ENCODE measurements around the gene DPYD.

DNA sequence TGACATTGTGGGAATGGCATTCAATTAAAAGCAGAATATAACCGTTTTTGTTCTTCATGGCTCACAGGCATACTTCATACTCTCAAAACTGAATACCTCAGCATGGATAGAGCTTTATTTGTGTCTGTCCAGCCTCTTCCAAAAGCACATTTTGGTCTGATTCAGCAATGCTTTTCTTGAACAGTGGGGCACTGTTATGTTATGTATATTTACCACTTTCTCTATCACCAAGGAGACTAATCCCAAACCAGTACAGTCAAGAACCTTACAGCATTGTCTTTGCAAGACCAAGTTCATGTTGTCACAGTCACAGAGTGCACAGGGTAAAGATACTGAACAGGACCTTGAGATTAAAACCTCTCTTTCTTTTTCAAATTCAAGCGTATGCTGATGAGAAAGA, 616.5 kb downstream of the DPYD start:
- TF ChIP-seq, protein P1, sequence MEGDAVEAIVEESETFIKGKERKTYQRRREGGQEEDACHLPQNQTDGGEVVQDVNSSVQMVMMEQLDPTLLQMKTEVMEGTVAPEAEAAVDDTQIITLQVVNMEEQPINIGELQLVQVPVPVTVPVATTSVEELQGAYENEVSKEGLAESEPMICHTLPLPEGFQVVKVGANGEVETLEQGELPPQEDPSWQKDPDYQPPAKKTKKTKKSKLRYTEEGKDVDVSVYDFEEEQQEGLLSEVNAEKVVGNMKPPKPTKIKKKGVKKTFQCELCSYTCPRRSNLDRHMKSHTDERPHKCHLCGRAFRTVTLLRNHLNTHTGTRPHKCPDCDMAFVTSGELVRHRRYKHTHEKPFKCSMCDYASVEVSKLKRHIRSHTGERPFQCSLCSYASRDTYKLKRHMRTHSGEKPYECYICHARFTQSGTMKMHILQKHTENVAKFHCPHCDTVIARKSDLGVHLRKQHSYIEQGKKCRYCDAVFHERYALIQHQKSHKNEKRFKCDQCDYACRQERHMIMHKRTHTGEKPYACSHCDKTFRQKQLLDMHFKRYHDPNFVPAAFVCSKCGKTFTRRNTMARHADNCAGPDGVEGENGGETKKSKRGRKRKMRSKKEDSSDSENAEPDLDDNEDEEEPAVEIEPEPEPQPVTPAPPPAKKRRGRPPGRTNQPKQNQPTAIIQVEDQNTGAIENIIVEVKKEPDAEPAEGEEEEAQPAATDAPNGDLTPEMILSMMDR (IDR thresholded peaks at IDR 0.05; ENCODE audit: insufficient read depth, low read length, poor library complexity, severe bottlenecking), result no peak
- TF ChIP-seq EZH2phosphoT487 (conservative IDR thresholded peaks at IDR 0.05; ENCODE audit: low read length), result no peak

Data from SU-DHL-6 (cell line).